Activated CD8-positive, alpha-beta T cell treated with anti-CD3 and anti-CD28 coated beads for 36 hours (primary cell): ENCODE measurements around the gene HOXD10. TPM values are rescaled to one million over a fixed set of nuclear protein-coding genes. Genes with fewer than 3 reads are reported as not detected.

Experiments
- ATAC-seq: fragments of 200-7000 bp; cut with Tn5 transposase; one replicate; pipeline ENCODE4 v1.10.0; 2021; ENCODE audit warnings: mild to moderate bottlenecking, moderate library complexity
- CTCF ChIA-PET: fragments of 350-600 bp; sonication (Branson Sonifier 250); formaldehyde crosslinking; loops from one replicate; lab custom pipeline; 2021; ENCODE audit warnings: antibody characterized with exemption; lab: Charles Lee
- POLR2A ChIA-PET: fragments of 350-600 bp; sonication (Branson Sonifier 250); formaldehyde crosslinking; loops from one replicate; lab custom pipeline; 2021; ENCODE audit warnings: antibody characterized with exemption; lab: Charles Lee
- DNase-seq: peaks from one replicate; pipeline ENCODE4 v3.0.0-alpha.2; 2020
- H3K27ac Mint-ChIP-seq: one replicate; pipeline ENCODE4 v1.8.0; 2021; ENCODE audit warnings: mild to moderate bottlenecking, mixed read lengths
- H3K27me3 Mint-ChIP-seq: one replicate; pipeline ENCODE4 v1.8.0; 2021; ENCODE audit warnings: mixed read lengths
- H3K36me3 Mint-ChIP-seq: one replicate; pipeline ENCODE4 v1.8.0; 2021; ENCODE audit warnings: low read depth, mixed read lengths
- H3K4me1 Mint-ChIP-seq: one replicate; pipeline ENCODE4 v1.8.0; 2021; ENCODE audit warnings: low read depth, mixed read lengths
- H3K4me3 Mint-ChIP-seq: one replicate; pipeline ENCODE4 v1.8.0; 2021; ENCODE audit warnings: mild to moderate bottlenecking, moderate library complexity, mixed read lengths
- H3K9me3 Mint-ChIP-seq: one replicate; pipeline ENCODE4 v1.8.0; 2021; ENCODE audit warnings: mixed read lengths
- CTCF ChIP-seq: fragments of 200-600 bp; IDR thresholded peaks from one replicate; pipeline ENCODE4 v1.8.0; 2022; ENCODE audit warnings: antibody characterized with exemption, mild to moderate bottlenecking
- intact Hi-C: fragments of 100-400 bp; cut with micrococcal nuclease; formaldehyde crosslinking; loops from one replicate; pipeline ENCODE4 v1.10.0; 2022
- total RNA-seq, 2 experiments: library from RNA; stranded (reverse); gene quantifications; one replicate each; pipeline ENCODE4 v1.2.3, GENCODE V29; 2021

HOXD10 gene
- total RNA-seq, 2 experiments from 2014 or later, result not detected

DNA sequence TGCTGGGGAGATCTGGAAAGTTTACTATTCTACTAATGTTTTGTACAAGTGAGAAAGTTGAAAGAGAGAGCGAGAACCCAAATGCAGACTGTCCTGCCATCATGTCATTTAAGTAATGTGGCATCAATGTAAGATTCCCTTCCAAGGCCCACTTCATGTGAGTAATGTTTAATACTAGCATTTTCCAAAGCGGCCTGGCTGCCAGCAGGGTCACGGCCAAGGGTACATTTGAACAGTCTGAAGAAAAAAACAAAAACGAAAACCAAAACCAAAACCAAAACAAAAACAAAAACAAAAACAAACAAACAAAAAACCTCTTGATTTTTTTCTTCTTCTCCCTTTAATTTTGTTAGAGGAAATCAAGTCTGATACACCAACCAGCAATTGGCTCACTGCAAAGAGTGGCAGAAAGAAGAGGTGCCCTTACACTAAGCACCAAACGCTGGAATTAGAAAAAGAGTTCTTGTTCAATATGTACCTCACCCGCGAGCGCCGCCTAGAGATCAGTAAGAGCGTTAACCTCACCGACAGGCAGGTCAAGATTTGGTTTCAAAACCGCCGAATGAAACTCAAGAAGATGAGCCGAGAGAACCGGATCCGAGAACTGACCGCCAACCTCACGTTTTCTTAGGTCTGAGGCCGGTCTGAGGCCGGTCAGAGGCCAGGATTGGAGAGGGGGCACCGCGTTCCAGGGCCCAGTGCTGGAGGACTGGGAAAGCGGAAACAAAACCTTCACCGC is 2.2 kb downstream of the HOXD10 start:
- no peak overlapping the region for H3K4me3 Mint-ChIP-seq
- no peaks in the 10 kb centered on the region for H3K36me3 Mint-ChIP-seq
- POLR2A ChIA-PET, result no interaction called here
- no peak overlapping the region for H3K27ac Mint-ChIP-seq
- H3K4me1 Mint-ChIP-seq, result peaks cover 6% of the 10 kb centered on the region
- ATAC-seq (no peak), DNase-seq (peak; percentile 68)
- intact Hi-C loops, result no loop called here
- H3K9me3 Mint-ChIP-seq, result peaks cover 6% of the 10 kb centered on the region
- CTCF ChIA-PET, result interaction anchor here (1.0 kb wide), 1 partner anchor 8 kb away, joined by 3 read pairs; no protein-coding TSS in a partner anchor
- peaks cover 74% of the 10 kb centered on the region for H3K27me3 Mint-ChIP-seq
- peak; percentile 68 for TF ChIP-seq CTCF

DNA sequence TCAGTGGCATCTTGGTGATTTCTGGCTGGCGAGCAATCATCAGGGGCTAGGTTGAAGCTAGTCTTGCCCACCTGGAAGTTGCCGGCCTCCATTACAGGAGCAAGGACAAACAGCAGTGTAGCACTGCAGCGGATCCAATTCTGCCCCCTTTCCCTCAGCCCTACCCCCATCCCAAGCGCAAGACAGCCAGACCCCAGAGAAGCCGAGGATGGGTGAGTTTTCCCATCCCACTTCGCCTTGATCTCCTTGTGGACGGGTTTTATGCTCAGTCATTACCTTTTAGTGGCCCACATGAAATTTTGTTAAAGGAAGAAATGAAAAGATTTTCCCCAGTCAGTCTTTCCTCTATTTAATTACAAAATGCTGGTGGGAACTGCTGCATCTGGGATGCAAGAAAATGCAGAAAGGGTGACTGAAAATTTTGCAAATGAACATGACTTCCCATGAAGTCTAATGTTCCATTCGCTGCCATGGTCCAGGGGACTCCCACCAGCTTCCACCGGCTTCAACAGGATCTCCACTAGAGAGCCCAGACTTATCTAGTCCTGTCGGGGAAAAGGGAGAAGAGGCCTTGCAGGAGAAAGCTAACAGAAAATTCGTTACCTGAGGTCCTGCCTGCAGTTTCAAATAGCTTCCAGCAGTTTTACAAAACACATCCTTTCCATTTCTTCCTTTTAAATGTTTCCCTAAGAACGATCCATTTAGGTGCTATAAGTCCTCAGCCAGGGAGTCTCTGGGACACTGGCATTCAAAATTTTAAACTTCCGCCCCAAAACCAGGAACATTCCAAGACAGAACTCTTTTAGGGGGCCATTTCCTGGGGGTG is 4.0 kb downstream of the HOXD10 start:
- no peak for DNase-seq
- H3K36me3 Mint-ChIP-seq, result no peaks in the 10 kb centered on the region
- no peak overlapping the region for H3K27ac Mint-ChIP-seq
- ChIA-PET POLR2A (no interaction called here), CTCF (interaction anchor here (0.9 to 1.8 kb wide), 11 partner anchors 10 to 431 kb away, joined by 3 to 12 read pairs (median 4); no protein-coding TSS in a partner anchor)
- no peak for ATAC-seq
- H3K4me3 Mint-ChIP-seq, result no peak overlapping the region
- intact Hi-C loops, result loop anchor here (5.0 kb wide), 2 partner anchors 33 to 42 kb away; no protein-coding TSS in a partner anchor
- peaks cover 6% of the 10 kb centered on the region for H3K9me3 Mint-ChIP-seq
- peaks cover 78% of the 10 kb centered on the region for H3K27me3 Mint-ChIP-seq
- no peak for TF ChIP-seq CTCF
- peaks cover 9% of the 10 kb centered on the region for H3K4me1 Mint-ChIP-seq

GRCh38 chr2:176121190-176122051 is 4.8 kb downstream of the HOXD10 start:
- intact Hi-C loops, result loop anchor here (5.0 kb wide), 2 partner anchors 34 to 41 kb away; no protein-coding TSS in a partner anchor
- no peak overlapping the region for H3K27ac Mint-ChIP-seq
- DNase-seq, result no peak
- peaks cover 9% of the 10 kb centered on the region for H3K4me1 Mint-ChIP-seq
- no peak overlapping the region for H3K4me3 Mint-ChIP-seq
- no peaks in the 10 kb centered on the region for H3K36me3 Mint-ChIP-seq
- ChIA-PET POLR2A (interaction anchor here (1.4 kb wide), 1 partner anchor 10 kb away, joined by 3 read pairs; no protein-coding TSS in a partner anchor), CTCF (interaction anchor here (0.9 to 1.8 kb wide), 9 partner anchors 10 to 333 kb away, joined by 3 to 12 read pairs (median 4); no protein-coding TSS in a partner anchor)
- no peak for TF ChIP-seq CTCF
- peaks cover 78% of the 10 kb centered on the region for H3K27me3 Mint-ChIP-seq
- ATAC-seq, result no peak
- H3K9me3 Mint-ChIP-seq, result peaks cover 5% of the 10 kb centered on the region

- peaks cover 76% of the 10 kb centered on the region for H3K27me3 Mint-ChIP-seq
- peaks cover 12% of the 10 kb centered on the region for H3K4me1 Mint-ChIP-seq
- CTCF ChIA-PET, result interaction anchor here (1.5 to 1.8 kb wide), 3 partner anchors 18 to 333 kb away, joined by 3 to 5 read pairs (median 4); no protein-coding TSS in a partner anchor
- peaks cover 4% of the 10 kb centered on the region for H3K9me3 Mint-ChIP-seq
- no peak for ATAC-seq
- intact Hi-C loops, result loop anchor here (5.0 kb wide), 2 partner anchors 35 to 40 kb away; no protein-coding TSS in a partner anchor
- no peak overlapping the region for H3K27ac Mint-ChIP-seq
- POLR2A ChIA-PET, result interaction anchor here (1.4 kb wide), 1 partner anchor 9 kb away, joined by 3 read pairs; no protein-coding TSS in a partner anchor
- TF ChIP-seq CTCF, result no peak
- H3K36me3 Mint-ChIP-seq, result no peaks in the 10 kb centered on the region
- H3K4me3 Mint-ChIP-seq, result peak overlapping the region; percentile 51
- no peak for DNase-seq
Measured at GRCh38 chr2:176122052-176122682, 5.6 kb downstream of the HOXD10 start.
